ENCODE results near the gene NKX3-2. TPM values are rescaled to one million over a fixed set of nuclear protein-coding genes. Genes with fewer than 3 reads are reported as not detected.

The NKX3-2 gene
- 1.3 to 1.4 TPM (median 1.3 TPM) in 3 replicates for total RNA-seq

DNA sequence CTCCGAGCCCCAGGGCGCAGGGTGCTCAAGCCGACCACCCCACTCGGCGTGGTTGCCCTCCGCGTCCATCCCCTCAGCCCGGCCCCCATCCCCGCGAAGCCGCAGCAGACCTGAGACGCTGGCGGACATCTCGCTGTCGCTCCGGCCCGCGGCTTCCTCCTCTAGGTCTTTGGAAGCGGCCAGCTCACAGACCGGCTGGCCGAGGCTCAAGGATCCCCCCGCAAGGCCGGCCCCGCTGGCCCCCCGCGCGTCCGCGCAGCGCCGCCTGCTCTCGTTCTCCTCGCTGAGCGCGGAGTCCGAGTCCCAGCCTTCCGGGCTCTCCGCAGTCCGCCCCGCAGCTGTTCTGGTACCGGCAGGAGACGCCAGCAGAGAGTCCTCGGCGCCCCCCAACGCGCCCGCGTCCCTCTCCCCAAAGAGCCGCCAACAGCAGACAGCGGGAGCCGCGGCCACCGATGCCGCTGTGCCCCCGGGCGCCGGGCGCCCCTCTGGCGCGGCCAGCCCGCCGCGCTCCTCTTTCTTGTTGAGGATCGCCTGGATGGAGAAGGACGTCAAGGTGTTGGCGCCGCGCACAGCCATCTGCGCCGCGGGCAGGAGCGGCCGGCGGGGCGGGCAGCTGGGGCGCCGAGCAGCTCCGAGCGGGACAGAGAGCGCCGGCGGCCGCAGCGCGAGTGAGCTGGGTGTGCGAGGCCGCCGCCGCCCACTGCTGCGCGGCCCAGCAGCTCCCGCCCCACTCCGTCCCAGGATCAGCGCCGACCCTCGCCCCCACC, at the start of gene NKX3-2:
Gene NKX3-2, minus strand, starts transcription at position 670 of the 767 bp plus-strand sequence. Its CDS starts 94 bp downstream, at position 576.
- H3K4me3 Mint-ChIP-seq, result peak within 1 kb of the TSS; percentile 90
- H3K9me3 Mint-ChIP-seq, result no peaks in the 10 kb centered on the region
- peak in 1 of 2 experiments; percentile 58 for DNase-seq (ENCODE audit: low spot score in 2 of 2, unreplicated experiment in 2 of 2)
- no peaks in the 10 kb centered on the region for H3K36me3 Mint-ChIP-seq
- TF ChIP-seq, protein P1, sequence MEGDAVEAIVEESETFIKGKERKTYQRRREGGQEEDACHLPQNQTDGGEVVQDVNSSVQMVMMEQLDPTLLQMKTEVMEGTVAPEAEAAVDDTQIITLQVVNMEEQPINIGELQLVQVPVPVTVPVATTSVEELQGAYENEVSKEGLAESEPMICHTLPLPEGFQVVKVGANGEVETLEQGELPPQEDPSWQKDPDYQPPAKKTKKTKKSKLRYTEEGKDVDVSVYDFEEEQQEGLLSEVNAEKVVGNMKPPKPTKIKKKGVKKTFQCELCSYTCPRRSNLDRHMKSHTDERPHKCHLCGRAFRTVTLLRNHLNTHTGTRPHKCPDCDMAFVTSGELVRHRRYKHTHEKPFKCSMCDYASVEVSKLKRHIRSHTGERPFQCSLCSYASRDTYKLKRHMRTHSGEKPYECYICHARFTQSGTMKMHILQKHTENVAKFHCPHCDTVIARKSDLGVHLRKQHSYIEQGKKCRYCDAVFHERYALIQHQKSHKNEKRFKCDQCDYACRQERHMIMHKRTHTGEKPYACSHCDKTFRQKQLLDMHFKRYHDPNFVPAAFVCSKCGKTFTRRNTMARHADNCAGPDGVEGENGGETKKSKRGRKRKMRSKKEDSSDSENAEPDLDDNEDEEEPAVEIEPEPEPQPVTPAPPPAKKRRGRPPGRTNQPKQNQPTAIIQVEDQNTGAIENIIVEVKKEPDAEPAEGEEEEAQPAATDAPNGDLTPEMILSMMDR (IDR thresholded peaks at IDR 0.05; ENCODE audit: unreplicated experiment), result no peak
- H3K27ac Mint-ChIP-seq, result peak within 1 kb of the TSS; percentile 85
- H3K27me3 Mint-ChIP-seq (ENCODE audit: low read depth), result peaks cover 89% of the 10 kb centered on the region
- H3K4me1 Mint-ChIP-seq, result peaks cover 22% of the 10 kb centered on the region

GRCh38 chr4:13592220-13592619, 47.9 kb upstream of the NKX3-2 start:
- DNase-seq (ENCODE audit: low spot score in 2 of 2, unreplicated experiment in 2 of 2), result no peak
- H3K27ac Mint-ChIP-seq, result no peak overlapping the region
- no peaks in the 10 kb centered on the region for H3K4me1 Mint-ChIP-seq
- H3K36me3 Mint-ChIP-seq, result peaks cover 21% of the 10 kb centered on the region
- no peaks in the 10 kb centered on the region for H3K27me3 Mint-ChIP-seq (ENCODE audit: low read depth)
- no peaks in the 10 kb centered on the region for H3K9me3 Mint-ChIP-seq
- H3K4me3 Mint-ChIP-seq, result no peak overlapping the region
- TF ChIP-seq, protein P1 (IDR thresholded peaks at IDR 0.05; ENCODE audit: unreplicated experiment), result no peak

- Mint-ChIP-seq H3K4me3 (no peak overlapping the region), H3K27ac (no peak overlapping the region), H3K36me3 (peaks cover 19% of the 10 kb centered on the region), H3K9me3 (no peaks in the 10 kb centered on the region), H3K27me3 (ENCODE audit: low read depth) (no peaks in the 10 kb centered on the region), H3K4me1 (no peaks in the 10 kb centered on the region)
- no peak for DNase-seq (ENCODE audit: low spot score in 2 of 2, unreplicated experiment in 2 of 2)
- TF ChIP-seq, protein P1 (IDR thresholded peaks at IDR 0.05; ENCODE audit: unreplicated experiment), result no peak
Observed at GRCh38 chr4:13590766-13591165, 46.5 kb upstream of the NKX3-2 start.

- Mint-ChIP-seq H3K36me3 (peaks cover 17% of the 10 kb centered on the region), H3K4me3 (no peak overlapping the region), H3K4me1 (no peaks in the 10 kb centered on the region), H3K27ac (no peak overlapping the region), H3K27me3 (ENCODE audit: low read depth) (no peaks in the 10 kb centered on the region), H3K9me3 (no peaks in the 10 kb centered on the region)
- no peak for DNase-seq (ENCODE audit: low spot score in 2 of 2, unreplicated experiment in 2 of 2)
- TF ChIP-seq, protein P1 (IDR thresholded peaks at IDR 0.05; ENCODE audit: unreplicated experiment), result no peak
Observed at GRCh38 chr4:13588954-13589353, 44.6 kb upstream of the NKX3-2 start.

DNA sequence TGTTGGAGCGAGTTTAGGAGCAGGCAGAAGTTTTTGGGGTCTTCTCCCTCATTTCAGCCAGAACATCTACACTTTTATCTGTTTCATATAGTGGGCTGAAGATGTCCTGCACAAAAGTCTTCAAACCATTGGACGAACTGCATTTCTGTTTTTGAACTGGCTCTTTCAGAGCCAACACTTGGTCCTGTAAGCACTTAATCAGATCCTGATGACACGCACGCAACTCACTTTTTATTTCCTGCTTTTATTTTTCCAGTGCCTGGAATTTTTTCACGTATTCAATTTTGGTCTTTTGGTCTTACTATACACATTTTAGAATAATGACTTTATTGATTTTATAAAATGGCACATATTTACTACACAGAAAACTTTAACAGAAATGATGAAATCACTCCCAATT, 40.2 kb upstream of the NKX3-2 start:
- peaks cover 31% of the 10 kb centered on the region for H3K36me3 Mint-ChIP-seq
- H3K9me3 Mint-ChIP-seq, result no peaks in the 10 kb centered on the region
- H3K4me1 Mint-ChIP-seq, result no peaks in the 10 kb centered on the region
- no peaks in the 10 kb centered on the region for H3K27me3 Mint-ChIP-seq (ENCODE audit: low read depth)
- TF ChIP-seq, protein P1 (IDR thresholded peaks at IDR 0.05; ENCODE audit: unreplicated experiment), result no peak
- no peak for DNase-seq (ENCODE audit: low spot score in 2 of 2, unreplicated experiment in 2 of 2)
- no peak overlapping the region for H3K4me3 Mint-ChIP-seq
- no peak overlapping the region for H3K27ac Mint-ChIP-seq

Data from mesothelial cell of epicardium (in vitro differentiated cells).